Muscle of leg (tissue), 11 donors: Measurements from ENCODE around the gene PLLP. TPM values are rescaled to one million over a fixed set of nuclear protein-coding genes. Genes with fewer than 3 reads are reported as not detected.

Experiments
- DNase-seq: peaks from one replicate; pipeline ENCODE4 v3.0.0; 2013
- H3K27ac ChIP-seq: one replicate; pipeline ENCODE4 v1.5.1; 2013; ENCODE audit warnings: mild to moderate bottlenecking, low read length, control low read depth
- H3K27me3 ChIP-seq: one replicate; pipeline ENCODE4 v1.6.1; 2013; ENCODE audit warnings: low read length; ENCODE audit not compliant: control insufficient read depth, insufficient read depth
- H3K36me3 ChIP-seq: one replicate; pipeline ENCODE4 v1.6.1; 2013; ENCODE audit warnings: low read length; ENCODE audit not compliant: control insufficient read depth, insufficient read depth
- H3K4me1 ChIP-seq: one replicate; pipeline ENCODE4 v1.6.1; 2013; ENCODE audit warnings: low read length; ENCODE audit not compliant: control insufficient read depth, insufficient read depth
- H3K4me3 ChIP-seq: one replicate; pipeline ENCODE4 v1.5.1; 2013; ENCODE audit warnings: low read length, control low read depth
- H3K9me3 ChIP-seq: replicated peaks from 2 replicates; pipeline ENCODE4 v1.6.1; 2013; ENCODE audit warnings: low read depth, low read length; ENCODE audit not compliant: control insufficient read depth
- WGBS: methylation state at CpG from one replicate; pipeline ENCODE4 v1.1.5; 2013; ENCODE audit warnings: missing lambda C conversion rate; ENCODE audit not compliant: insufficient coverage; 5-methylcytosine and 5-hydroxymethylcytosine counted together
- polyA plus RNA-seq, 8 donors: library from polyadenylated mRNA; unstranded; fragments of 120-200 nt; gene quantifications; one replicate each; pipeline versions ENCODE4 v1.2.1 to v1.2.3, GENCODE V29; 2013; ENCODE audit warnings: inconsistent platforms in 1 of 8, low replicate concordance in 1 of 8; ENCODE audit not compliant: insufficient read length in 8 of 8, insufficient read depth in 1 of 8
- total RNA-seq: library from RNA; stranded (reverse); fragments of 120-200 nt; gene quantifications from one replicate; pipeline ENCODE4 v1.2.4, GENCODE V29; 2013

Gene PLLP
- total and polyA plus RNA-seq, 9 donors = 0.40 to 9.6 (median 1.9) TPM

DNA sequence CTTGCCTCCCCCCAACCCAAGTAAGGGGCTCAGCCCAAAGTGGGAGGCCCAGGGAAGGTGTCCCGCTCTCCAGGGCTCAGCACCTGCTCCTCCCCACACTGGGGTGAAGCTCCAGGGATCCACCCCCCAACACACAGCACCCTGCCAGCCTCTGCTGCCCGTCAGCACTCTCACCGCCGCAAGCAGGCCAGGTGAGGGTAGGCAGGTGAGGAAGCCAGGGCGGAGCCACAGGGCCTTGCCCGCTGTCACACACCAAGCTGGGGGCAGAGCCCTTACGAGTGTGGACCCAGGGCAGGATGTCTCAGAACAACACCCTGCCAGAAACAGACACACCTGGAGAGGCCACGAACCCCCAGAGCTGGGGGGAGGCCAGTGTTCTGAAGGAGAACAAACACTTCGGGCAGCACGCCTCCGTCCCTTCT, 19.5 kb downstream of the PLLP start:
- Histone ChIP-seq H3K4me1 (peaks cover 6% of the 10 kb centered on the region), H3K36me3 (no peaks in the 10 kb centered on the region), H3K27ac (no peak overlapping the region), H3K4me3 (no peak overlapping the region), H3K9me3 (no peaks in the 10 kb centered on the region), H3K27me3 (no peaks in the 10 kb centered on the region)
- DNase-seq = no peak
- whole genome bisulfite sequencing = no CpG with 5 or more reads among the region's 11 CpGs

DNA sequence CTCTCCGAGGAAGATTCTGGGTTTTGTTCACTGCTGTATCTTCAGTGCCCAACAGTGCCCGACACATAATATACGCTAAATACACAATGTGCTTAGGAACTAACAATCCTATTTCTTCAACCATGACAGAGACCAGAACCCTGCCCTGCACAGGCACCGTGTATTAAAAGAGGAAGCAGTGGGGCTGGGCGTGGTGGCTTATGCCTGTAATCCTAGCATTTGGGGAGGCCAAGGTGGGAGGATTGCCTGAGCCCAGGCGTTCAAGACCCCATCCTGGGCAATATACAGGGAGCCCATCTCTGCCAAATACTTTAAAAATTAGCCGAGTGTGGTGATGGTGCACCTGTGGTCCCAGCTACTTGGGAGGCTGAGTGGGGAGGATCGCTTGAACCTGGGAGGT, 20.1 kb downstream of the PLLP start:
- H3K27me3 ChIP-seq = no peaks in the 10 kb centered on the region
- no peak for DNase-seq
- H3K4me1 ChIP-seq = peaks cover 7% of the 10 kb centered on the region
- no peak overlapping the region for H3K27ac ChIP-seq
- no peaks in the 10 kb centered on the region for H3K36me3 ChIP-seq
- WGBS = 56% methylated on average over 2 of the region's 8 CpGs
- H3K9me3 ChIP-seq = no peaks in the 10 kb centered on the region
- no peak overlapping the region for H3K4me3 ChIP-seq

- Histone ChIP-seq H3K4me1 (peaks cover 7% of the 10 kb centered on the region), H3K27ac (no peak overlapping the region), H3K4me3 (no peak overlapping the region), H3K36me3 (no peaks in the 10 kb centered on the region), H3K9me3 (no peaks in the 10 kb centered on the region), H3K27me3 (no peaks in the 10 kb centered on the region)
- DNase-seq = no peak
- WGBS = 77% methylated on average over 14 of the region's 18 CpGs
Measured at GRCh38 chr16:57263541-57264351, 20.7 kb downstream of the PLLP start.

DNA sequence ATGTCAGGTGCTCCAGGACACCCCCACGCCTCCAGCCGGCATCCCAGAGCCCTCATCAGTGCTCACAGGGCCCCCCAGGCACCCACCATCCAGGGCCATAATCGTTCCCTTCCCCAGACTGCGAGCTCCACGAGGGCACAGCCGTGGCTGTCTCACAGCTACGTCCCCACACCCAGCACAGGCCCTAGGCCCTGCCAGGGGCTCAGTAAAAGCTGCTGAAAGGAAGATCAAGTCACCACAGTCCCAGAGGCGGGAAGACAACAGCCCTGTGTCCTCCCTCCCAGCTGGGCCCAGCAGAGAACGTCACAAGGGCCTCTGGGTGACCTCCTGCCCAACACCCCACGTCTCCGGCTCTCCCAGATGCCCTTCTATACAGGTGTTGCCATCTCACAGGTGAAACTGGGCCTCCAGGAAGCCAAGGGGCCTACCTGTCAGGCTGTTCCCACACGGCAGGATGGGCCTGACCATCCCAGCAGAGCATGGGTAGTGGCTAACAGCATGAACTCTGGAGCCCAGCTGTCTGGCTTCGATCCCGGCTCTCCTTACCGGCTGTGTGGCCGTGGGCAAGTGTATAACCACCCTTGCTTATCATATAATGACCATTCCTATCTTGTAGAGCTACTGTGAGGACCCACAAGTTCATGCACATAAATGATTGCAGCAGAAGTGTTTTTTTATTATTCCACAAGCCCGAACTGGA, 21.5 kb downstream of the PLLP start:
- Histone ChIP-seq H3K36me3 (no peaks in the 10 kb centered on the region), H3K27ac (no peak overlapping the region), H3K27me3 (no peaks in the 10 kb centered on the region), H3K4me1 (peaks cover 7% of the 10 kb centered on the region), H3K9me3 (no peaks in the 10 kb centered on the region), H3K4me3 (no peak overlapping the region)
- DNase-seq = no peak
- 69% methylated on average over 13 of the region's 17 CpGs for WGBS

- Histone ChIP-seq H3K36me3 (peaks cover 4% of the 10 kb centered on the region), H3K4me3 (no peak overlapping the region), H3K4me1 (peaks cover 7% of the 10 kb centered on the region), H3K9me3 (no peaks in the 10 kb centered on the region), H3K27me3 (no peaks in the 10 kb centered on the region), H3K27ac (no peak overlapping the region)
- 96% methylated on average over 9 of the region's 9 CpGs for WGBS
- DNase-seq = no peak
Measured at GRCh38 chr16:57261806-57262205, 22.7 kb downstream of the PLLP start.

DNA sequence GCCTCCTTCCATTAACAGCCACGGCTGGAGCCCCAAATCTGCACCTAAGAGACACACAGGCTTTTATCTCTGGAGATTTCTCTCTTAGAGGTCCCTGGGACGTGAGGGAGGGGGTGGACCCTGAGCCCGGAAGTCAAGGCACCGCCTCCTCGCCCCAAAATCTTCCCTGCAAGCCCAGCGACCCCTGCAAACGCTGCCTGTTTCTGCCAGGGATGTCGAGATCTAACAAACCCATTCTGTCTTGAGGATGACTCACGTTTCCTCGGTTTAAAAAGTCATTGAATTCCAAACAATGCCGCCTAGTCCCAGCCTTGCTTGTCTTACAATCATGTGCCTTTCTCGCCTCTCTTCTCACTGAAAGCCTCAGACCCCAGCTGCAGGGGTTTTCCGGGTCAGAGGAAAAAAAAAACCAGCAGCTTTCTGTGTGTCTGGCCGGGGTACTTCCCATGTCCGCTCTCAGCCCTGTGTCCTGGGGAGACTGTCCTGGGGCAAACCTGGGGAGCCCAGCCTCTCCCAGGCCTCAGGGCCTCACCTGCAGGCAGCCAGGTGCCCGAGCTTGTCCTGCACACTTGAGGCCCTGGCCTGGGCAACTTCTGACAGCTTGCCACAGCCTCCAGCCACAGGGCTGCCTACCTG, 24.1 kb downstream of the PLLP start:
- DNase-seq = peak; percentile 46
- Histone ChIP-seq H3K4me1 (peaks cover 7% of the 10 kb centered on the region), H3K27ac (peak overlapping the region; percentile 76), H3K4me3 (no peak overlapping the region), H3K36me3 (peaks cover 14% of the 10 kb centered on the region), H3K9me3 (no peaks in the 10 kb centered on the region), H3K27me3 (no peaks in the 10 kb centered on the region)
- WGBS = 10% methylated on average over 13 of the region's 16 CpGs

DNA sequence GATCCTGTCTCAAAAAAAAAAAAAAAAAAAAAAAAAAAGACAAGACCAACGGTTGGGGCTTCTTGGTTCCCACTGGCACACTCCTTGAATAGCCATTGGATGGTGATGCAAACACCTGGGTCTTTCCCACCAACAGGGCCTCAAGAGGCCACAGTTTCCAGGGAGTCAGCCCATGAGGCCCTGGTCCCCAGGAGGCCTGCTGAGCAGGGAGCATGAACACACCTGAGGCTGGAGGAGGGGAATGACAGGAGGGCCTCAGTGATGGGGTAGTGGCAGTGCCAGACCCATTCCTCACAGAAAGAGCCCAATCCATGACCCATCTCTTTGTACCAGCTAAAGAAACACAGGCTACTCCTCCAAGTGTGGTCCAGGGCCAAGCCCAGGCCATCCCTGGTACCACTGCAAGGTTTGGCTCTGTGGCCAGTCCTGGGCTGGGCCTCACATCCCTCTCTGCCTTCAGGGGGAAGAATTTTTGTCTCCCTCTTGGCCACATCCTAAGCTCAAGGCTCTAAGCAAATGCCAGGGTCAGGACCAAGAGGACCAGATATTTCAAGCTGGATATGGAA, 25.5 kb downstream of the PLLP start:
- DNase-seq = no peak
- Histone ChIP-seq H3K36me3 (peaks cover 16% of the 10 kb centered on the region), H3K4me1 (peaks cover 7% of the 10 kb centered on the region), H3K27me3 (no peaks in the 10 kb centered on the region), H3K9me3 (no peaks in the 10 kb centered on the region), H3K4me3 (no peak overlapping the region), H3K27ac (no peak overlapping the region)
- no CpG with 5 or more reads among the region's 1 CpG for WGBS

DNA sequence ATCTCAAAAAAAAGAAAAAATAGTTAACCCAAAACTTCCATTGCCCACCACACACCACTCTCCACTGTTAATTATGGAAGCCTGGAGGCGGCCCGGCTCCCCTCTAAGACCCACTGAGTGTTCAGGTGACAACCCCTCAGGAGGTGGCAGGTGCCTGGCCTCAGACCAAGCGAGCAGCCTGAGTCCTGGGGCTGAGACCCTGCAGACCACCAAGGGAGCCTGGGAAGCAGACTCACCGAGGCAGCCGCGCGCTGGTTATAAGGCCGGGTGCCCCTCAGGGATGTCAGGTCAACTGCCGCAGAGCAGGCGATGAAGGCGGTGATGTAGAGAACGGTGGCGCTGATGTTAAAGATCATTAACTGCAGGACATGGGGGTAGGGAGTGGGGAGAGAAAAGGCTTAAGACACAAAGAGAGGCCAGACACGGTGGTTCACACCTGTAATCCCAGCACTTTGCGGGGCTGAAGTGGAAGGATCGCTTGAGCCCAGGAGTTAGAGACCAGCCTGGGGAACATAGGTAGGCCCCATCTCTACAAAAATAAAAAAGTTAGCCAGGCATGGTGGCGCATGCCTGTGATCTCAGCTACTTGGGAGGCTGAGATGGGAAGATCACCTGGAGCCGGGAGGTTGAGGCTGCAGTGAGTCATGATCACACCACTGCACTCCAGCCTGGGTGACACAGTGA, 26.1 kb downstream of the PLLP start:
- H3K4me3 ChIP-seq = no peak overlapping the region
- 88% methylated on average over 18 of the region's 18 CpGs for WGBS
- peaks cover 21% of the 10 kb centered on the region for H3K36me3 ChIP-seq
- H3K9me3 ChIP-seq = no peaks in the 10 kb centered on the region
- no peak for DNase-seq
- H3K4me1 ChIP-seq = peaks cover 7% of the 10 kb centered on the region
- no peak overlapping the region for H3K27ac ChIP-seq
- no peaks in the 10 kb centered on the region for H3K27me3 ChIP-seq

DNA sequence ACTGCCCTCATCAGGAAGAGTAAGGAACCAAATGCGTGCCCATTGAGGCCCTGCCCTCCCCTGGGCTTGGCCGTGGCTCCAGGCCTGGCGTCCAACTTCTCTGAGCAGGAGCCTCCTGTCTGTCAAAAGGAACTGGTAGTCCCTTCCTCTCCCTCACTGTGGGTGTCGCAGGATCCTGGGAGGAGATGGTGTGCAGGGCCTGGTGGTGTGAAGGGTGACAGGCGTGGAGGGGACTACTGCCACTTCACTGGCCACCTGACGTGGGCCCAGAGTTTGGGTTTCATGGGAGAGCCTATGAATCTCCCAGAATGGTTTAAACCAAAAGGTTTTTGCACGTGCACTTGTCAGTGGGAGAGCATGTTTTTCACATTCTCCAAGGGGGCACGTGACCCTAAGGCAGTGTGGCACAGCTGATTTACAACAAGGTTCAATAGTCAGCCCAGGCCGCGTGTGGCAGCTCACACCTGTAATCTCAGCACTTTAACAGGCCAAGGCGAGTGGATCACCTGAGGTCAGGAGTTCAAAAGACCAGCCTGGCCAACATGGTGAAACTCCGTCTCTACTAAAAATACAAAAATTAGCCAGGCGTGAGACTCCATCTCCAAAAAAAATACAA, 26.9 kb downstream of the PLLP start:
- Histone ChIP-seq H3K27me3 (no peaks in the 10 kb centered on the region), H3K4me3 (no peak overlapping the region)

More for the DNA sequence above, 26.9 kb downstream of the PLLP start:
- WGBS = 89% methylated on average over 11 of the region's 13 CpGs
- DNase-seq = no peak
- no peak overlapping the region for H3K27ac ChIP-seq
- H3K4me1 ChIP-seq = peaks cover 7% of the 10 kb centered on the region
- H3K36me3 ChIP-seq = peaks cover 23% of the 10 kb centered on the region
- H3K9me3 ChIP-seq = no peaks in the 10 kb centered on the region
